ENCODE measurements around the gene NSMF.
A peak's percentile ranks its signal among the peaks of the same experiment; 100 is the strongest.

The NSMF gene

GRCh38 chr9:137436761-137437600 is 22.2 kb downstream of the NSMF start:
- TF ChIP-seq, protein P1, sequence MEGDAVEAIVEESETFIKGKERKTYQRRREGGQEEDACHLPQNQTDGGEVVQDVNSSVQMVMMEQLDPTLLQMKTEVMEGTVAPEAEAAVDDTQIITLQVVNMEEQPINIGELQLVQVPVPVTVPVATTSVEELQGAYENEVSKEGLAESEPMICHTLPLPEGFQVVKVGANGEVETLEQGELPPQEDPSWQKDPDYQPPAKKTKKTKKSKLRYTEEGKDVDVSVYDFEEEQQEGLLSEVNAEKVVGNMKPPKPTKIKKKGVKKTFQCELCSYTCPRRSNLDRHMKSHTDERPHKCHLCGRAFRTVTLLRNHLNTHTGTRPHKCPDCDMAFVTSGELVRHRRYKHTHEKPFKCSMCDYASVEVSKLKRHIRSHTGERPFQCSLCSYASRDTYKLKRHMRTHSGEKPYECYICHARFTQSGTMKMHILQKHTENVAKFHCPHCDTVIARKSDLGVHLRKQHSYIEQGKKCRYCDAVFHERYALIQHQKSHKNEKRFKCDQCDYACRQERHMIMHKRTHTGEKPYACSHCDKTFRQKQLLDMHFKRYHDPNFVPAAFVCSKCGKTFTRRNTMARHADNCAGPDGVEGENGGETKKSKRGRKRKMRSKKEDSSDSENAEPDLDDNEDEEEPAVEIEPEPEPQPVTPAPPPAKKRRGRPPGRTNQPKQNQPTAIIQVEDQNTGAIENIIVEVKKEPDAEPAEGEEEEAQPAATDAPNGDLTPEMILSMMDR (IDR thresholded peaks at IDR 0.05; ENCODE audit: low read depth, low read length), result no peak
- DNase-seq (ENCODE audit: extremely low read depth, low read depth), result no peak

- TF ChIP-seq, protein P1 (IDR thresholded peaks at IDR 0.05; ENCODE audit: low read depth, low read length), result no peak
- DNase-seq (ENCODE audit: extremely low read depth, low read depth), result peak; percentile 30
Measured at GRCh38 chr9:137435980-137436760, 23.0 kb downstream of the NSMF start.

- TF ChIP-seq, protein P1 (IDR thresholded peaks at IDR 0.05; ENCODE audit: low read depth, low read length), result no peak
Measured at GRCh38 chr9:137435381-137435891, 23.7 kb downstream of the NSMF start.

GRCh38 chr9:137434498-137435380 is 24.4 kb downstream of the NSMF start:
- no peak for DNase-seq (ENCODE audit: extremely low read depth, low read depth)

More at GRCh38 chr9:137435381-137435891, 23.7 kb downstream of the NSMF start:
- no peak for DNase-seq (ENCODE audit: extremely low read depth, low read depth)

GRCh38 chr9:137433916-137434431 is 25.2 kb downstream of the NSMF start:
- TF ChIP-seq, protein P1 (IDR thresholded peaks at IDR 0.05; ENCODE audit: low read depth, low read length), result no peak
- no peak for DNase-seq (ENCODE audit: extremely low read depth, low read depth)

More at GRCh38 chr9:137434498-137435380, 24.4 kb downstream of the NSMF start:
- TF ChIP-seq, protein P1 (IDR thresholded peaks at IDR 0.05; ENCODE audit: low read depth, low read length), result no peak

GRCh38 chr9:137433349-137433915 is 25.7 kb downstream of the NSMF start:
- no peak for DNase-seq (ENCODE audit: extremely low read depth, low read depth)

More at GRCh38 chr9:137433349-137433915, 25.7 kb downstream of the NSMF start:
- TF ChIP-seq, protein P1 (IDR thresholded peaks at IDR 0.05; ENCODE audit: low read depth, low read length), result no peak

Data from AG09319 (cell line).